ENCODE measurements around the gene RGPD8. TPM values are rescaled to one million over a fixed set of nuclear protein-coding genes. Genes with fewer than 3 reads are reported as not detected.
"Not testable (repeated sequence)": the region's sequence is repeated elsewhere in the genome, so short reads cannot be mapped to it uniquely, and the experiment has no call there.

The RGPD8 gene
- total RNA-seq, 2 donors from 2014 or later, result 17.1 to 42.7 TPM

GRCh38 chr2:112424553-112424952 is 8.9 kb downstream of the RGPD8 start:
- WGBS, 2 experiments (ENCODE audit: insufficient coverage in 1 of 2, insufficient read length in 1 of 2), result 100% methylated on average over 2 of the region's 3 CpGs; no CpG with 5 or more reads in 1 of the 2 experiments
- DNase-seq; H3K4me3 Mint-ChIP-seq; H3K27ac ChIP-seq (ENCODE audit: low read depth, low read length); H3K27ac Mint-ChIP-seq; H3K9me3 Mint-ChIP-seq; H3K4me1 ChIP-seq (ENCODE audit: control insufficient read depth, insufficient read depth, low read length); H3K4me3 ChIP-seq (ENCODE audit: low read length); H3K27me3 Mint-ChIP-seq (ENCODE audit: insufficient read depth); H3K4me1 Mint-ChIP-seq; H3K27me3 ChIP-seq (ENCODE audit: control insufficient read depth, insufficient read depth, low read length, poor library complexity, severe bottlenecking); H3K9me3 ChIP-seq (ENCODE audit: control insufficient read depth, low read length); H3K9ac ChIP-seq (ENCODE audit: extremely low read depth, low read length, poor library complexity, severe bottlenecking); H3K36me3 ChIP-seq (ENCODE audit: control insufficient read depth, insufficient read depth, low read length); H3K36me3 Mint-ChIP-seq (ENCODE audit: low read depth): not testable (repeated sequence)

- H3K4me1 Mint-ChIP-seq; DNase-seq; H3K4me1 ChIP-seq (ENCODE audit: control insufficient read depth, insufficient read depth, low read length); H3K36me3 Mint-ChIP-seq (ENCODE audit: low read depth); H3K9ac ChIP-seq (ENCODE audit: extremely low read depth, low read length, poor library complexity, severe bottlenecking); H3K4me3 Mint-ChIP-seq; H3K27me3 ChIP-seq (ENCODE audit: control insufficient read depth, insufficient read depth, low read length, poor library complexity, severe bottlenecking); H3K4me3 ChIP-seq (ENCODE audit: low read length); H3K27me3 Mint-ChIP-seq (ENCODE audit: insufficient read depth); H3K36me3 ChIP-seq (ENCODE audit: control insufficient read depth, insufficient read depth, low read length); H3K27ac Mint-ChIP-seq; H3K27ac ChIP-seq (ENCODE audit: low read depth, low read length); H3K9me3 ChIP-seq (ENCODE audit: control insufficient read depth, low read length); H3K9me3 Mint-ChIP-seq: not testable (repeated sequence)
- WGBS, 2 experiments (ENCODE audit: insufficient coverage in 1 of 2, insufficient read length in 1 of 2), result no CpG with 5 or more reads among the region's 3 CpGs
- peak; percentile 37 for TF ChIP-seq CTCF (conservative IDR thresholded peaks at IDR 0.05)
Observed at GRCh38 chr2:112416860-112417259, 16.6 kb downstream of the RGPD8 start.

GRCh38 chr2:112360055-112360454 is 73.4 kb downstream of the RGPD8 start:
- not testable (repeated sequence) for H3K27me3 Mint-ChIP-seq (ENCODE audit: insufficient read depth); H3K27ac Mint-ChIP-seq; H3K4me1 ChIP-seq (ENCODE audit: control insufficient read depth, insufficient read depth, low read length); DNase-seq; H3K9ac ChIP-seq (ENCODE audit: extremely low read depth, low read length, poor library complexity, severe bottlenecking); H3K36me3 Mint-ChIP-seq (ENCODE audit: low read depth); H3K4me1 Mint-ChIP-seq; H3K4me3 ChIP-seq (ENCODE audit: low read length); H3K27me3 ChIP-seq (ENCODE audit: control insufficient read depth, insufficient read depth, low read length, poor library complexity, severe bottlenecking); H3K4me3 Mint-ChIP-seq; H3K9me3 ChIP-seq (ENCODE audit: control insufficient read depth, low read length); H3K27ac ChIP-seq (ENCODE audit: low read depth, low read length); H3K36me3 ChIP-seq (ENCODE audit: control insufficient read depth, insufficient read depth, low read length)
- 90 to 95% methylated on average over 5 of the region's 7 CpGs for WGBS, 2 experiments (ENCODE audit: insufficient coverage in 1 of 2, insufficient read length in 1 of 2)
- peaks cover 16% of the 10 kb centered on the region for H3K9me3 Mint-ChIP-seq

GRCh38 chr2:112354335-112354734 is 79.1 kb downstream of the RGPD8 start:
- H3K27ac ChIP-seq (ENCODE audit: low read depth, low read length); H3K9me3 ChIP-seq (ENCODE audit: control insufficient read depth, low read length); H3K4me3 Mint-ChIP-seq; H3K4me1 Mint-ChIP-seq; H3K9ac ChIP-seq (ENCODE audit: extremely low read depth, low read length, poor library complexity, severe bottlenecking); H3K36me3 Mint-ChIP-seq (ENCODE audit: low read depth); H3K27ac Mint-ChIP-seq; DNase-seq; H3K27me3 ChIP-seq (ENCODE audit: control insufficient read depth, insufficient read depth, low read length, poor library complexity, severe bottlenecking); H3K27me3 Mint-ChIP-seq (ENCODE audit: insufficient read depth); H3K4me1 ChIP-seq (ENCODE audit: control insufficient read depth, insufficient read depth, low read length); H3K36me3 ChIP-seq (ENCODE audit: control insufficient read depth, insufficient read depth, low read length); H3K4me3 ChIP-seq (ENCODE audit: low read length): not testable (repeated sequence)
- peaks cover 13% of the 10 kb centered on the region for H3K9me3 Mint-ChIP-seq
- 94% methylated on average over 2 of the region's 2 CpGs; no CpG with 5 or more reads in 1 of the 2 experiments for WGBS, 2 experiments (ENCODE audit: insufficient coverage in 1 of 2, insufficient read length in 1 of 2)

- not testable (repeated sequence) for DNase-seq; H3K36me3 Mint-ChIP-seq (ENCODE audit: low read depth); H3K27me3 Mint-ChIP-seq (ENCODE audit: insufficient read depth); H3K4me1 ChIP-seq (ENCODE audit: control insufficient read depth, insufficient read depth, low read length); H3K27me3 ChIP-seq (ENCODE audit: control insufficient read depth, insufficient read depth, low read length, poor library complexity, severe bottlenecking); H3K4me3 ChIP-seq (ENCODE audit: low read length); H3K9me3 Mint-ChIP-seq; H3K9me3 ChIP-seq (ENCODE audit: control insufficient read depth, low read length); H3K27ac ChIP-seq (ENCODE audit: low read depth, low read length); H3K36me3 ChIP-seq (ENCODE audit: control insufficient read depth, insufficient read depth, low read length); H3K4me3 Mint-ChIP-seq; H3K9ac ChIP-seq (ENCODE audit: extremely low read depth, low read length, poor library complexity, severe bottlenecking); H3K4me1 Mint-ChIP-seq; H3K27ac Mint-ChIP-seq
- WGBS, 2 experiments (ENCODE audit: insufficient coverage in 1 of 2, insufficient read length in 1 of 2), result 95% methylated on average over 9 of the region's 25 CpGs; no CpG with 5 or more reads in 1 of the 2 experiments
Observed at GRCh38 chr2:112352809-112353603, 80.4 kb downstream of the RGPD8 start.

GRCh38 chr2:112352292-112352691 is 81.2 kb downstream of the RGPD8 start:
- not testable (repeated sequence) for H3K36me3 ChIP-seq (ENCODE audit: control insufficient read depth, insufficient read depth, low read length); H3K9me3 Mint-ChIP-seq; H3K27ac Mint-ChIP-seq; H3K4me3 Mint-ChIP-seq; H3K27me3 Mint-ChIP-seq (ENCODE audit: insufficient read depth); H3K9me3 ChIP-seq (ENCODE audit: control insufficient read depth, low read length); H3K4me1 Mint-ChIP-seq; H3K27ac ChIP-seq (ENCODE audit: low read depth, low read length); H3K4me1 ChIP-seq (ENCODE audit: control insufficient read depth, insufficient read depth, low read length); DNase-seq; H3K27me3 ChIP-seq (ENCODE audit: control insufficient read depth, insufficient read depth, low read length, poor library complexity, severe bottlenecking); H3K36me3 Mint-ChIP-seq (ENCODE audit: low read depth); H3K9ac ChIP-seq (ENCODE audit: extremely low read depth, low read length, poor library complexity, severe bottlenecking); H3K4me3 ChIP-seq (ENCODE audit: low read length)
- 92 to 100% methylated on average over 1 to 2 of the region's 2 CpGs for WGBS, 2 experiments (ENCODE audit: insufficient coverage in 1 of 2, insufficient read length in 1 of 2)
